Effector memory CD4-positive, alpha-beta T cell (primary cell): ENCODE data around the gene ADPRS.

Experiments used
- DNase-seq, 3 donors: peaks; one replicate each; pipeline ENCODE4 v3.0.0-alpha.2; 2020
- H3K27ac ChIP-seq: 2 replicates; pipeline ENCODE4 v1.7.0; 2013; ENCODE audit warnings: mild to moderate bottlenecking, low read length, moderate library complexity; ENCODE audit not compliant: insufficient read depth, poor library complexity, severe bottlenecking
- H3K27me3 ChIP-seq: replicated peaks from 2 replicates; pipeline ENCODE4 v1.7.0; 2013; ENCODE audit warnings: mild to moderate bottlenecking, low read length; ENCODE audit not compliant: insufficient read depth, control insufficient read depth, poor library complexity, severe bottlenecking
- H3K36me3 ChIP-seq: 2 replicates; pipeline ENCODE4 v1.7.0; 2013; ENCODE audit warnings: mild to moderate bottlenecking, low read length, moderate library complexity; ENCODE audit not compliant: control insufficient read depth, insufficient read depth
- H3K4me1 ChIP-seq: 2 replicates; pipeline ENCODE4 v1.7.0; 2013; ENCODE audit warnings: low read length, mild to moderate bottlenecking; ENCODE audit not compliant: control insufficient read depth, insufficient read depth, poor library complexity, severe bottlenecking
- H3K4me3 ChIP-seq: 2 replicates; pipeline ENCODE4 v1.7.0; 2013; ENCODE audit warnings: low read length, low read depth, mild to moderate bottlenecking; ENCODE audit not compliant: insufficient read depth, poor library complexity, severe bottlenecking
- H3K9me3 ChIP-seq: 2 replicates; pipeline ENCODE4 v1.7.0; 2013; ENCODE audit warnings: mild to moderate bottlenecking, low read length, moderate library complexity; ENCODE audit not compliant: control insufficient read depth
- total RNA-seq, 3 donors: gene quantifications; one replicate each; lab custom pipeline; 2026; lab: John Stamatoyannopoulos, UW

The ADPRS gene, protein sequence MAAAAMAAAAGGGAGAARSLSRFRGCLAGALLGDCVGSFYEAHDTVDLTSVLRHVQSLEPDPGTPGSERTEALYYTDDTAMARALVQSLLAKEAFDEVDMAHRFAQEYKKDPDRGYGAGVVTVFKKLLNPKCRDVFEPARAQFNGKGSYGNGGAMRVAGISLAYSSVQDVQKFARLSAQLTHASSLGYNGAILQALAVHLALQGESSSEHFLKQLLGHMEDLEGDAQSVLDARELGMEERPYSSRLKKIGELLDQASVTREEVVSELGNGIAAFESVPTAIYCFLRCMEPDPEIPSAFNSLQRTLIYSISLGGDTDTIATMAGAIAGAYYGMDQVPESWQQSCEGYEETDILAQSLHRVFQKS
- total RNA-seq, result 11.4 to 17.4 (median 16.1) reads per million in 3 donors

DNA sequence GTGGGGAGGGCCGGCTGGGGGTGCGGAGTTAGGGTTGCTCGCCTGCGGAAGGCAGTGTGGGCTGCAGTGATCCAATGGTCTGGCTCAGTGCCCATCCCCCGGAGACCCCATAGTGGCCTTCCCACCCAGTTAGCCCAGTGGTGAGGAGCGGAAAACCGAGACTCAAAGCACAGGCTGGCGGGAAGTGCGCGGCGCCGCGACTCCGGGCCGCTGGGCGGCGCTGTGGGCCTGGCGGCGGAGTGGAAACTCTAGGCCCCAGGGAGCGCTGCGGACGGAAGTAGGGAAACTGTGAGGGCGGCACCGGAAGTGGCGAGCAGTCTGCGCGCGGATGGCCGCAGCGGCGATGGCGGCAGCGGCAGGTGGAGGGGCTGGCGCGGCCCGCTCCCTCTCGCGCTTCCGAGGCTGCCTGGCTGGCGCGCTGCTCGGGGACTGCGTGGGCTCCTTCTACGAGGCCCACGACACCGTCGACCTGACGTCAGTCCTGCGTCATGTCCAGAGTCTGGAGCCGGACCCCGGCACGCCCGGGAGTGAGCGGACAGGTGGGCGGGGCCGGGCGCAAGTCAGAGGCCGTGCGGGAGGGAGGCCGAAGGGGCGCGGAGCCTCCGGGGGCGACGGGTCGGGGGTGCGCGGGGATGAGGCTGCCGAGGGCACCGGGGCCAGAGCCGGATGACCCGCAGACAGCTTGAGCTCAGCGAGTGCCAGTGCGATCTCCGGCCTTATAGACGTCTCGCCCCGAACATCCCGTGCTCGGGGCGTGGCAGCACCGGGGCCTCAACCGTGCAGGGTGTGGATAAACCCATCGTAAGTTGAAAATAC lies at the start of gene ADPRS:
ADPRS (plus strand) TSS at position 316 of the 816 bp plus-strand sequence; CDS start at position 329, 13 bp downstream.
- Histone ChIP-seq H3K4me3 (peak within 1 kb of the TSS; percentile 97), H3K27me3 (peaks cover 7% of the 10 kb centered on the region), H3K36me3 (peaks cover 27% of the 10 kb centered on the region), H3K27ac (peak within 1 kb of the TSS; percentile 85), H3K9me3 (no peaks in the 10 kb centered on the region), H3K4me1 (peaks cover 17% of the 10 kb centered on the region)
- DNase-seq, result peak; percentile 79 to 85 (median 85)

DNA sequence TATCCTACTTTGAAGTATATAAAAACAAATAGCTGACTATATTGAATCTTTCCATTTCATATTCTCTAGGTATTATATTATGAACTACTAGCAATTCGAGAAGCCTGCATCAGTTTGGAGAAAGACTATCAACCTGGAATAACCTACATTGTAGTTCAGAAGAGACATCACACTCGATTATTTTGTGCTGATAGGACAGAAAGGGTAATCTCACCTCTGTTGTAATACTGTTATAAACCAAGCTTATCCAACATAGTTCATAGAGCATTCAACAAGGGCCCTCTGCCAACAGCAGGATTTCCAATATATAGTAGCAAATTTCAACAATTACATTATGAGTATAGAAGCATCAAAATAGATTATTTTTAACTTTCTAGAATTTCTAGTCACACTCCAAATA lies 48.5 kb upstream of the ADPRS start:
- Histone ChIP-seq H3K27ac (no peak overlapping the region), H3K4me3 (no peak overlapping the region), H3K4me1 (no peaks in the 10 kb centered on the region), H3K27me3 (no peaks in the 10 kb centered on the region), H3K36me3 (peaks cover 35% of the 10 kb centered on the region), H3K9me3 (no peaks in the 10 kb centered on the region)
- no peak for DNase-seq

DNA sequence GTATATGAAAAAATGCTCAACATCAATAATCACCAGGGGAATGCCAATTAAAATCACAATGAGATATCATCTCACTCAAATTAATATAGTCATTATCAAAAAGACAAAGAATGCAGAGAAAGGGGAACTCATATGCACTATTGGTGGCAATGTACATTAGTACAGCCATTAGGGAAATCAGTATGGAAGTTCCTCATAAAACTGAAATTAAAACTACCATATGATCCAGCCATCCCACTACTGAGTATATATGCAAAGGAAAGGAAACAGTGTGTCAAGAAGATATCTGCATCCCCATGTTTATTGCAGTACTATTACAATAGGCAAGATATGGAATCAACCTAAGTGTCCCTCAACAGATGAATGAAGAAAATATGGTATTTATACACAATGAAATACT lies 36.9 kb upstream of the ADPRS start:
- DNase-seq, result no peak
- H3K27ac ChIP-seq, result no peak overlapping the region
- H3K4me3 ChIP-seq, result no peak overlapping the region
- H3K9me3 ChIP-seq, result no peaks in the 10 kb centered on the region
- H3K36me3 ChIP-seq, result peaks cover 10% of the 10 kb centered on the region
- H3K4me1 ChIP-seq, result no peaks in the 10 kb centered on the region
- H3K27me3 ChIP-seq, result no peaks in the 10 kb centered on the region

DNA sequence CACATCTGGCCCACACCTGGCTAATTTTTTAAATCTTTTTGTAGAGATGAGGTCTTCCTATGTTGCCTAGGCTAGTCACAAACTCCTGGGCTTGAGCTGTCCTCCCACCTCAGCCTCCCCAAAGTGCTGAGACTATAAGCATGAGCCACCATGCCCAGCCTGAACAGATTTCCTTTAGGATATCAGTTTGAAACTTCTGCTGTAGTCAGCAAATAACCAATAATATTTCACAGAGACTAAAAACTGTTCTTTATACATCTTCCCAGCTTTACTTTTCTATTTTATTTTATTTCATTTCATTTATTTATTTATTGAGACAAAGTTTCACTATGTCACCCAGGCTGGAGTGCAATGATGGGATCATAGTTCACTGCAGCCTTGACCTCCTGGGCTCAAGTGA lies 34.7 kb upstream of the ADPRS start:
- Histone ChIP-seq H3K27ac (no peak overlapping the region), H3K36me3 (peaks cover 15% of the 10 kb centered on the region), H3K4me1 (no peaks in the 10 kb centered on the region), H3K4me3 (no peak overlapping the region), H3K9me3 (no peaks in the 10 kb centered on the region), H3K27me3 (no peaks in the 10 kb centered on the region)
- no peak for DNase-seq

DNA sequence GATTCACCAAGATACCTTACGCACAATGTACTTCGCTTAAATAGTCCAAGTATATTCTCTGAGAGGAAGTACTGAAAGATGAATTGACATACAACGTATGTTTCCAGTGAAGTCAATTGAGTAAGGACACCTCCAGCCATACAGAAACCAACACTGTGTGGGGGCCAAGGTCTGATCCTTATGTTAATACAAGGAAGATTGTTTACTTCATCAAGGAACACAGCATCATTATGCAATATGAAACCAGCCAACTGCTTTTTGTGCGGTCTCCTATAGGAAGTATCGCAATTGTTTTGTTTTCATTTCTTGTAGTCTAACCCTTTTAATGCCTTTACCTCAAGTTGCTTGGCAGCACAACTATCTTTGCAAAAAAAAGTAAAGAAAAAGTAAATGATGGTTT lies 33.0 kb upstream of the ADPRS start:
- Histone ChIP-seq H3K4me3 (no peak overlapping the region), H3K9me3 (no peaks in the 10 kb centered on the region), H3K27ac (no peak overlapping the region), H3K36me3 (peaks cover 15% of the 10 kb centered on the region), H3K4me1 (no peaks in the 10 kb centered on the region), H3K27me3 (no peaks in the 10 kb centered on the region)
- DNase-seq, result no peak

DNA sequence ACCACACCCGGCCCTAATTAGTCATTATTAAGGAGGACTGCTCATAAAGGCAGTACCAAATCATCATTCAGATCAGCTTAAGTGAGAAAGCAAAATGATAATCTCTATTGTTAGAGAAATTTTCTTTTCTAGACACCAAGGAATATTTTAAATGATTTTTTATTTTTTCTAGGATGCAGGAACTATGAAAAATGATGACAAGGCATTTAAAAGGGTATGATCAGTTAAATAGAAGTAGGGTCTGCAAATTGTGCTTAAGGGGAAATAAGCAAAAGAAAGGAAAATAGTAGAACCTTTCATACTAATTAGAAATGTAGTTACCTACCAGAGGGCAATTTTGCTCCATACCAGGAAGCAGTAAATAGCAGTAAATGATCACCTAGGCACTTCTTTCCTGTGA lies 26.4 kb upstream of the ADPRS start:
- Histone ChIP-seq H3K36me3 (peaks cover 5% of the 10 kb centered on the region), H3K4me1 (no peaks in the 10 kb centered on the region), H3K4me3 (no peak overlapping the region), H3K27ac (no peak overlapping the region), H3K27me3 (no peaks in the 10 kb centered on the region), H3K9me3 (no peaks in the 10 kb centered on the region)
- no peak for DNase-seq

DNA sequence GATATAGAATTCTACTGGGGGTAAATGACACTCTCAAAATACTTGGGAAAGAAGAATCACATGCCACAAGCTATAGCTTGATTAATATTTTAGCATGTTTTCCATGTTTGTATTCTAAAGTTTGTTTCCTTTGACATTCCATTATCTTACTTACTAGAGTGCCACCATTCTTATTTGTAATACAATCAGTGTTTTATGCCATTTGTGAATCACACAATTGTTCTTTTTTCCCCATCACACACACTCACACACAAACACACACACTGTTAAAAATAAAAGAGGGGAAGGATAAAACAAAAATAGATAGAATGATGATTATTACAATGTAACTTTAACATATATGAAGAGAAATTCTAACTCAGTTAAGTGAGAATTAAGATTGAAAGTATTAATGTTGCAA lies 20.8 kb upstream of the ADPRS start:
- Histone ChIP-seq H3K27me3 (no peaks in the 10 kb centered on the region), H3K4me3 (no peak overlapping the region), H3K27ac (no peak overlapping the region), H3K36me3 (no peaks in the 10 kb centered on the region), H3K9me3 (no peaks in the 10 kb centered on the region), H3K4me1 (no peaks in the 10 kb centered on the region)
- DNase-seq, result no peak

DNA sequence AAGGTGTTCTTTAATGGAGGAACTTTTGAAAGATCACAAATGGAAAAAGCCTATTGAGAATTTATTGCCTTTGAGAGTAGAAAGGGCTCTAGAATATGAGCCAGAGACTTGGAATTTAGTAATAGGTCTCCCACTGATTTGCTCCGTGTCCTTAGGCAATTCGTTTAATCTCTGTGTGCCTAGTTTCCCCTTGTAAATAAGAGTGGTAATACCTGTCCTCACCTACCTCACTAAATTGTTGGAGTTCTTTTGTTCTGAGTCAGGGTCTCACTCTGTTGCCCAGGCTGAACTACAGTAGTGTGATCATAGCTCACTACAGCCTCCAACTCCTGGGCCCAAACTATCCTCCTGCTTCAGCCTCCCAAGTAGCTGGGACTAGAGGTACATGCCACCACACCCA lies 19.8 kb upstream of the ADPRS start:
- Histone ChIP-seq H3K27me3 (no peaks in the 10 kb centered on the region), H3K4me3 (no peak overlapping the region), H3K4me1 (no peaks in the 10 kb centered on the region), H3K36me3 (no peaks in the 10 kb centered on the region), H3K9me3 (no peaks in the 10 kb centered on the region), H3K27ac (no peak overlapping the region)
- no peak for DNase-seq

DNA sequence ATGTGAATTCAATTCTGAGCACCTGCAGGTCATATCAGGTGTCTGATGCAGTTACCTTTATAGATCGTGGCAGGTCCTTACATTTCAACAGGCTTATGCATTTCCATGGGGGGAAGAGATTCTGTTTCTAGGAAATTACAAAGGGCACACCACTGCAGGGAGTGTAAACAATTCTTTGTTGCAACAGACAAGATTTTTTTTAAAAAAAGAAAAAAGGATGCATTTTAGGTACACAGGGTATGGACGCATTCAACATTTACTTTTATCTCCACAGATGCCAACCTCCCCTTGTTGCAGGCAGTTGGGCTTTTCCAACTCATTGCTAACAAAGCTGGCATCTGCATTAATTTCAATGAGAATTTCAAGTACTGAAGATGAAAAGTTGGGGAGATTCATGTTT lies 18.3 kb upstream of the ADPRS start:
- Histone ChIP-seq H3K27ac (no peak overlapping the region), H3K27me3 (no peaks in the 10 kb centered on the region), H3K9me3 (no peaks in the 10 kb centered on the region), H3K4me3 (no peak overlapping the region), H3K4me1 (no peaks in the 10 kb centered on the region), H3K36me3 (no peaks in the 10 kb centered on the region)
- DNase-seq, result no peak

DNA sequence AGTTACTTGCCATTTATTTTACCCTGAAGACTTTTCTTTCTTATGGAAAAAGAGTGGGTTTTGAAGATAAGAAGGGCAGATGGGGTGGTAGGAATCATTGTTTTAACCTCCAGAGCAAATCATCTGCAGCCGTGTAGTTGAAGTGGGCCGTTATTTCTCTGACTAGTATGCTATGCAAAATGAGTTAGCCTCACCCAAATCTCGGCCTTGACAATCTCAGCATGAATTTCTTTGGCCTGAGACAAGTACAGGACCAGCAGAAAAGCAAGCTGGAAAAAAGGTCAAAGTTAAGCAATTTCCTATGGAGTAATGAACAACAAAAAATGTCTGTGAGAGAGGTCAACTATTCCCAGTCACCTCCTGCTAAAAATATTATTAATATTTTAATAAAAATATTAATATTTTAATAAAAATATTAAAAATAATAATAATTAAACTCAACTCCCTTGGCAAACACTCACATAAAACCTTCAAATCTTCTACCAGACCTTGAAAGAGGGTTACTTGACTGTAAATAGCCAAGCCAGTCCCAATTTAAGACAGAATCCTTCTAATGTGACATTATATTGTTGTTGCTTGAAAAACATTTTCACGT lies 11.6 kb upstream of the ADPRS start:
- no peaks in the 10 kb centered on the region for H3K27me3 ChIP-seq
- H3K27ac ChIP-seq, result no peak overlapping the region
- DNase-seq, result no peak
- H3K36me3 ChIP-seq, result no peaks in the 10 kb centered on the region
- H3K4me1 ChIP-seq, result no peaks in the 10 kb centered on the region
- H3K9me3 ChIP-seq, result no peaks in the 10 kb centered on the region
- H3K4me3 ChIP-seq, result no peak overlapping the region
